ENCODE results near the gene MAGI2.

- no peak for TF ChIP-seq POLR2A (IDR thresholded peaks at IDR 0.05)
- TF ChIP-seq CTCF (IDR thresholded peaks at IDR 0.05), result no peak
Measured at GRCh38 chr7:78609281-78609680, 844.2 kb downstream of the MAGI2 start.

Data from body of pancreas (tissue), 4 donors.